ENCODE measurements around the gene GLT8D2.

GRCh38 chr12:104049278-104049902, 597 bp downstream of the GLT8D2 start:
- TF ChIP-seq CTCF (conservative IDR thresholded peaks at IDR 0.05) (no peak), ZFX (IDR thresholded peaks at IDR 0.05) (no peak)
